IPS-15b (cell line): Measurements from ENCODE around the gene HPGD.
"Not testable (repeated sequence)": the region's sequence is repeated elsewhere in the genome, so short reads cannot be mapped to it uniquely, and the experiment has no call there.

Experiments
- H3K27me3 ChIP-seq: one replicate; pipeline ENCODE4 v1.6.1; 2013; ENCODE audit warnings: low read length; ENCODE audit not compliant: control insufficient read depth, insufficient read depth
- H3K36me3 ChIP-seq: one replicate; pipeline ENCODE4 v1.6.1; 2013; ENCODE audit warnings: low read length; ENCODE audit not compliant: control insufficient read depth, insufficient read depth
- H3K4me1 ChIP-seq: one replicate; pipeline ENCODE4 v1.6.1; 2013; ENCODE audit warnings: mild to moderate bottlenecking, low read length; ENCODE audit not compliant: control insufficient read depth, insufficient read depth
- H3K4me3 ChIP-seq: one replicate; pipeline ENCODE4 v1.5.1; 2013; ENCODE audit warnings: low read depth, low read length
- H3K9ac ChIP-seq: one replicate; pipeline ENCODE4 v1.6.1; 2013; ENCODE audit warnings: low read depth, mild to moderate bottlenecking, low read length
- H3K9me3 ChIP-seq: one replicate; pipeline ENCODE4 v1.6.1; 2013; ENCODE audit warnings: mild to moderate bottlenecking, low read length; ENCODE audit not compliant: control insufficient read depth, insufficient read depth

HPGD gene

DNA sequence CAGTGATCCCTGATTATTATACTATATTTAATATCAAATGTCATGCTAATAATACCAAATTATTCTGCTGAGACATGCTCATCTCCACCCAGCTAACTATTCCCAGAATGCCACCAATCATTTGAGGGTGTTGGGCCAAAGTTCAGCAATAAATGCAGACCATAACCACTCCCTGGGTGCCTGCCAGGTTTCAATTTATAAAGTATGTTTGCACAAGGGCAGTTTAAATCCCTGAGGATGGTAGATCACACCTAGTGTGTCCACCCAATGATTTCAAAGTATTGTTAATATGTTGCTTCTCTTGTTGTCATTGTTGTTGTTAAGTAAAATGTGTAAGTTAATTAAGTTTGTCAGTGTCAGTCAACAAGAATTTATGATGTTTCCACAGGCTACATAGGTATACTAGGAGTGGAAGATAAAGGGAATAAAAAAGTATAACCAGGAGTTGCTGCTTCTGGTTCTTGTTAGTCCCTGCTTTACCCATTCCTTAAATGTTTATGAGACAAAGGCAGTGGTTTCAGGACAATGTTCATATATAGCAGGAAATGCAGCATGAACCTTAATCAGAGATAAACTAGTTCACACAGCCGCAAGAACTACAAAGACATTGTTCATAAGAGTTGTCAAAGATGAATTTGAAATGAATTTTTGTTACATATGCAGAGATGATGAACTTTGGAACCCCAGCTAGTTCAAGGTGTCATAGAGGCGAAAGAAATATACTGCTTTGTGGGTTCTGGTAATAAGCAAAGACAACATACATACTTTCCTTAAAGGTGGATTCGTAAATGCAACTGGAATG lies 25.5 kb downstream of the HPGD start:
- H3K9me3 ChIP-seq = no peaks in the 10 kb centered on the region
- no peaks in the 10 kb centered on the region for H3K36me3 ChIP-seq
- H3K4me3 ChIP-seq = no peak overlapping the region
- no peak overlapping the region for H3K9ac ChIP-seq
- H3K4me1 ChIP-seq = no peaks in the 10 kb centered on the region
- H3K27me3 ChIP-seq = no peaks in the 10 kb centered on the region

DNA sequence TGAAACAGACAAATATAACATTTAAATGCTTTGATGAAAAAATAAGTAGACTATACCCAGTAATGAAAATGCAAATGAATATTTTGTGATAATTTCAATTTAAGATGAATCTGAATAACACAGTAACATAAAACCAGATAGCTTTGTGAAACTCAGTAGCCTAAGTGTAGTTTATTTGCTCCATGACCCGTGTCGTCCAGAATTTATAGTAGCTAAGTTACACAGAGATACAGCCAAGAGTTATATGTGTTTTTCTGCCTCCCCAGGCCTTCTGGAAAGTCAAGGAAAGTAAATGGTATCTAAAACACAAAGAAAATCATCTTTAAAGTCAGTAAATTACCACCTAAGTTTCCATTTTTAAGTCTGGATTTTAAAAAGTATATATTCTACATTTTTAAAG lies 26.7 kb downstream of the HPGD start:
- no peaks in the 10 kb centered on the region for H3K9me3 ChIP-seq
- H3K4me3 ChIP-seq = no peak overlapping the region
- no peaks in the 10 kb centered on the region for H3K36me3 ChIP-seq
- H3K9ac ChIP-seq = no peak overlapping the region
- H3K4me1 ChIP-seq = no peaks in the 10 kb centered on the region
- no peaks in the 10 kb centered on the region for H3K27me3 ChIP-seq

DNA sequence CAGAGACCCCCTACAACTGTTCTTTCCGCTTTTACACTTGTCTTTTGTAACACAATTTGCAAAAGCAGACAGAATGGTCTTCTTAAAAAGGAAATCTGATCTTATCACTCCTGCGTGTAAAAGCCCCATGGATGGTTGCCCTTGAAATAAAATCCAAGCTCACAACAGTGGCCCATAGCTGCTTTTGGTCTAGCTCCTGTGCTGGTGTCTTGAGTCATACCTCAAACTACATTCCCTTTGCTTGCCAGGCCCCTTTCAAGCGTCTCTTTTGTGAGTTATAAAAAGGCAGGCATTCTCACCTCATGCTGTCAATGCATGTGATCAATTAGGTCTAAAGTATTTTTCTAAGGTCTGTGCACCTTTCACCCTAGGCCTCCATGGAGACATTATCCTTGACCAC lies 27.6 kb downstream of the HPGD start:
- H3K9me3 ChIP-seq = no peaks in the 10 kb centered on the region
- H3K4me3 ChIP-seq = no peak overlapping the region
- no peak overlapping the region for H3K9ac ChIP-seq
- H3K27me3 ChIP-seq = no peaks in the 10 kb centered on the region
- no peaks in the 10 kb centered on the region for H3K4me1 ChIP-seq
- H3K36me3 ChIP-seq = no peaks in the 10 kb centered on the region

DNA sequence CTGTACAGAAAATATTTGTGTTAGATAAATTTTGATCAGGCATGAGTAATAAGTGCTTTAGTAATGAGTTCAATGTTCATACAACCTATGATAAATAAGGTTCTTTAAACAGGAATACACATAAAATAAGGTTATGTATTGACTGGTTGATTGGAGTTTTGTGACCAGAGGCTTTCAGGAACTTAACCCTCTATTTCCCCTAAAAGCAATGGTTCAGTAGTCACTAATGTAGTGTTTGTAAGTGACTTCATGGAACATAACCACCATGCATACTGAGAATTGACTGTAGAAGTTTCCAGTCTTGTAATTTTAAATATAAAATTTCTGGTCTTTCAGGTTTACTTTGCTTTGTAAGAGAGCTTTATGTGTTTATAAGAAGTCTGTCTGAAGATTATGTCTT lies 28.1 kb downstream of the HPGD start:
- no peak overlapping the region for H3K9ac ChIP-seq

DNA sequence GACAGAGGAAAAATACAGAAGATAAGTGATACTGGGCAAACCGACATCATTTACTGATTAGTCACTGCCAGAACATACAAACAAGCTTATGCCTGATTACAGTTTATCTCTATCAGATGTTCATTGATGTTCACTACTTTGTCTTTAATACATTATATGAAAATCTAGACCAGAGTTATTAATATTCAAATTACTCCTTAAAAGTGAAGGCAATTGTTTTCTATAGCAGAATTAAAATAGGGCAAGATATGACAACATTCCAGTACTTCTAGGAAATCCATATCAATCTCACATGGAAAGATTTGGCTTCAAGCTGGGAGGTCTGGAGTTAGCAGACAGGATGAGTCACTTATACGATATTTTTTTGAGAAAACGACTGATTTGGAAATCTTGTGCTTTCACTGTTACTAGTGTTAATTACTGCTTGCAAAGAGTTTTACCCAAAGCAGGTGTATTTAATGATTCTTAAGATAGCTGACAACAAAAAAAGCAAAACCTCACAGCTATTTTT lies 31.8 kb downstream of the HPGD start:
- Histone ChIP-seq H3K9ac (no peak overlapping the region), H3K4me1 (no peaks in the 10 kb centered on the region), H3K36me3 (no peaks in the 10 kb centered on the region), H3K4me3 (no peak overlapping the region), H3K9me3 (no peaks in the 10 kb centered on the region), H3K27me3 (no peaks in the 10 kb centered on the region)

More for the DNA sequence above, 28.1 kb downstream of the HPGD start:
- no peaks in the 10 kb centered on the region for H3K4me1 ChIP-seq
- H3K9me3 ChIP-seq = no peaks in the 10 kb centered on the region
- H3K27me3 ChIP-seq = no peaks in the 10 kb centered on the region
- H3K4me3 ChIP-seq = no peak overlapping the region
- H3K36me3 ChIP-seq = no peaks in the 10 kb centered on the region

DNA sequence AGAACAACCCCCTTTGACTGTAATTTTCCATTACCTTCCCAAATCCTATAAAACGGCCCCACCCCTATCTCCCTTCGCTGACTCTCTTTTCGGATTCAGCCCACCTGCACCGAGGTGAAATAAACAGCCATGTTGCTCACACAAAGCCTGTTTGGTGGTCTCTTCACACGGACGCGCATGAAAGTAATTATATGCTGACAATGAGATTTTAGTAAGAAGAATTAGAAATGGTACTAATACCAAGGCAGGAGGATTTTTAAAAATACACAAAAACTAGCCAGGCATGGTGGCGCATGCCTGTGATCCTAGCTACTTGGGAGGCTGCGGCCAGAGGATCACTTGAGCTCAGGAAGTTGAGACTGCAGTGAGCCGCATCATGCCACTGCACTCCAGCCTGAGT lies 33.9 kb downstream of the HPGD start:
- not testable (repeated sequence) for H3K9ac ChIP-seq, H3K4me3 ChIP-seq, H3K36me3 ChIP-seq, H3K9me3 ChIP-seq, H3K4me1 ChIP-seq, H3K27me3 ChIP-seq

DNA sequence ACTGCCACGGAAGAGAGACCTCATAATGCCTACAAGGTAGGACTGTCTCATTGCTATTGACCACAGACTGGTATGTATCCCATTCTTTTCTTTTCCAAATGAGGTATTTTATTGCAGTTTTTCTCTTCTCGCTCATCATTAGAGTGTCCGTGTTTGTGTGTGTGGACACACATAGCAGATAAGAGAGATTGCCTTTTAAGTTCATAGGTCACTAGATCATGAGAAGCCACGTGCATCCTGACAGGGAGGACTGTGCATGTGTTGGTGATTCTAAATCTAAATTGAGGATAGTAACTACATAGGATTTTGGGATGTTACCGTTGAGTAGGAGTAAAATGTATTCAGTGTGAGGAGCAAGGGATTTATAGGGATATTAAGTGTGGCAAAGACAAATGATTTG lies 37.3 kb downstream of the HPGD start:
- Histone ChIP-seq H3K9me3 (no peaks in the 10 kb centered on the region), H3K36me3 (no peaks in the 10 kb centered on the region), H3K27me3 (no peaks in the 10 kb centered on the region), H3K4me1 (no peaks in the 10 kb centered on the region), H3K4me3 (no peak overlapping the region), H3K9ac (no peak overlapping the region)

DNA sequence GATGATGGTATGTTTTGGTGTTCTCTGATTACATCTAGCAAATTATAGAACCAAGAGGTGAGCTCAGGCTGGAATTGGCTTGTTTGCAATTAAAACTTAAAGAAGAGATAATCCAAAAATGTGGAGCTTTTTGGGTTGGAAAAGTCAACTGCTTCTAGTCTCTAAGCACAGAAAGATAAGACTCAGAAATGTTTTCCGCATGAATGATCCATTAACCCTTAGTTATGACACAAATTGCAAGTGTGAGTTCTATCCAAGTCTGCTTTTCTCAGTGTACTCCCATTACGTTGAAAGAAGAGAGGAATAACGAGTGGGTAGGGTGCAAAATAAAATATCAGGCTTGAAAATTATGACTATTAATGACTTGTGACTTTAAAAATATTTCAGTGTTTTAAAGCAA lies 38.5 kb downstream of the HPGD start:
- Histone ChIP-seq H3K27me3 (no peaks in the 10 kb centered on the region), H3K9ac (no peak overlapping the region), H3K4me3 (no peak overlapping the region), H3K4me1 (no peaks in the 10 kb centered on the region), H3K9me3 (no peaks in the 10 kb centered on the region), H3K36me3 (no peaks in the 10 kb centered on the region)

DNA sequence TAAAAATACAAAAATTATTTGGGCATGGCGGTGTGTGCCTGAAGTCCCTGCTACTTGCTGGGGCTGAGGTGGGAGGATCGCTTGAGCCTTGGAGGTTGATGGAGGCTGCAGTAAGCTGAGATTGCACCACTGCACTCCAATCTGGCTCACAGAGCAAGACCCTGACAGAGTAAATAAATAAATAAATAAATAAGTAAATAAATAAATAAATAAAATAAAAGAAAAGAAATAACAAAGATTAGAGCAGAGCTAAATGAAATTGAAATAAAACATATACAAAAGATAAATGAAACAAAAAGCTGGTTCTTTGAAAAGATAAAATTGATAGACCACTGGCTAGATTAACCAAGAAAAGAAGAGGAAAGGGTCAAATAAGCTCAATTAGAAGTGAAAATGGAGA lies 43.1 kb downstream of the HPGD start:
- Histone ChIP-seq H3K4me1 (no peaks in the 10 kb centered on the region), H3K27me3 (no peaks in the 10 kb centered on the region), H3K9me3 (no peaks in the 10 kb centered on the region), H3K36me3 (no peaks in the 10 kb centered on the region), H3K9ac (no peak overlapping the region), H3K4me3 (no peak overlapping the region)

DNA sequence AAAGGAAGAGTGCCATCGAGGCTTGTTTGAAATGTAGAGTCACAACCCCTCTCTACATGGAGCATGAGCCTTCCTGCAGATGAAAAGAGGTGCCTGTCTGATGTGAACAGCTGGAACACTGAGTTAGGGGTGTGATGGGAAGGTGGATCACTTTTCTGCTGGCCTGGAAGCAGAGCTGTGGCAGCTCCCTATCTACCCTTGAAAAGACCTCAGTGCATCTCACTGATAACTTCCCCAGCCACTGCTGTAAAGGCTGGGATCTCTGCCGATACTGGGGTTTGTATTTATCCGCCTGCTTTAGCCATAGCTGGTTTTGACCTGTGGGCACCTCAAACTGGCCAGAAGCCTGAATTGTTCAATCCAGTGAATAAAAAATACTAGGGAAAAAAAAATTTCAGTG lies 46.8 kb downstream of the HPGD start:
- H3K4me1 ChIP-seq = no peaks in the 10 kb centered on the region
- no peaks in the 10 kb centered on the region for H3K36me3 ChIP-seq
- no peaks in the 10 kb centered on the region for H3K9me3 ChIP-seq
- H3K27me3 ChIP-seq = no peaks in the 10 kb centered on the region
- H3K9ac ChIP-seq = no peak overlapping the region
- no peak overlapping the region for H3K4me3 ChIP-seq

DNA sequence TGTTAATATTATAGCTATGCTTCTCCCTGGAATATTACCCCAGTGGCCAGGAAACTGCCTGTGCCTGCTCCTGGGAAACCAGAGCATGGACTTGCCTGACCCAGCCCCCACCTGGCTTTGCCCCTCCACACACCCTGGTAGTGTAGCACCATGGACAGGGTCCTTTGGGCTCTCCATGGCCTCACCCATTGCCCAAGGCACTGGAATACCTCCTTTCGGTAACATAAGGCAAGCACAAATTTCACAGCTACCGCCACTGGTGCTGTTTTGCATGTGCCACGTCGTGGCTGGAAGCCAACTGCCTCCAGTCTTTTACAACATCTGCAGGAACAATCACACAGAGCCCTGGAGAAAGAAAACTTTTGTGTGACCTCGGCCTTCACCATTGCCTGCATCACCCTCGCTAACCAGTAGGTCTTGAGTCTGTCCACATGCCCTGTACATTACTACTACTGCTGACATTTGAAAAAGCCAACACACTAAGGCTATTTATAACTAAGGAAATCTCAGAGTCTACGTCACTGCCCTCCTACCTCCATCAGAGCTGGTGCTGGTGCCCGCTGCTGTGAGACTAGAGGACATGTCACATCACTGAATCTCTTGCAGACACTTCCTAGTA lies 47.7 kb downstream of the HPGD start:
- H3K9me3 ChIP-seq = no peaks in the 10 kb centered on the region
- H3K4me1 ChIP-seq = no peaks in the 10 kb centered on the region
- no peak overlapping the region for H3K4me3 ChIP-seq
- H3K36me3 ChIP-seq = no peaks in the 10 kb centered on the region
- H3K9ac ChIP-seq = no peak overlapping the region
- no peaks in the 10 kb centered on the region for H3K27me3 ChIP-seq

DNA sequence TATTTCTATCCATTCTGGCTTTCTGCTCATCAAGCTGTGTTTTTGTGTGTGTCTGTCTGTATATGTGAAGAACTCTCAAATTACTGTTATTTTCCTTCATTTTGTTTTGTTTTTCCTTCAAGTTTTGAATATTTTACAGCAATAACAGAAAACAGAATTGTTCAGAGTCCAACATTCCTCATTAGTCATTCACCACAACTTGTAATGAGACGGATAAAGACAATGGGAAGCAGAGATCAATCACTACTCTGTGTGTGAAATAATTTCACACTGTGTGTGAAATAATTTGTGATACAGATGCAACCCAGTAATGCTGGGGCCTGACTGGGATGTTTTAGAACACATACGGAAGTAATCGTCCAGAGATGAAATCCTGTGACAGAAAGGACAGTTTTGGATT lies 55.2 kb downstream of the HPGD start:
- H3K4me1 ChIP-seq = no peaks in the 10 kb centered on the region

More for the DNA sequence above, 55.2 kb downstream of the HPGD start:
- Histone ChIP-seq H3K9me3 (peaks cover 5% of the 10 kb centered on the region), H3K27me3 (no peaks in the 10 kb centered on the region), H3K4me3 (no peak overlapping the region), H3K36me3 (no peaks in the 10 kb centered on the region), H3K9ac (no peak overlapping the region)
